ENCODE data around the gene SORCS2.

- TF ChIP-seq CTCF (conservative IDR thresholded peaks at IDR 0.05; ENCODE audit: low read length): no peak
- no peak for TF ChIP-seq EZH2phosphoT487 (IDR thresholded peaks at IDR 0.05; ENCODE audit: borderline replicate concordance, low read depth, low read length)
These were observed 321.3 kb downstream of the SORCS2 start for GRCh38 chr4:7513671-7514070.

All from OCI-LY7 (cell line).